BE2C (cell line): Measurements from ENCODE around the gene RBMS3.

Source experiments
- DNase-seq: peaks from one replicate; pipeline ENCODE4 v3.0.0-alpha.2; 2020
- H3K27me3 ChIP-seq: fragments of 250-450 bp; sonication (Bioruptor Pico); 2 replicates; pipeline ENCODE4 v1.5.1; 2020; ENCODE audit warnings: mild to moderate bottlenecking
- H3K36me3 ChIP-seq: fragments of 250-450 bp; sonication (Bioruptor Pico); 2 replicates; pipeline ENCODE4 v1.5.1; 2020; ENCODE audit warnings: mild to moderate bottlenecking
- H3K4me1 ChIP-seq: fragments of 250-450 bp; sonication (Bioruptor Pico); 2 replicates; pipeline ENCODE4 v1.5.1; 2020
- H3K4me3 ChIP-seq: 2 replicates; pipeline ENCODE4 v1.5.1; 2011; ENCODE audit warnings: low read depth, low read length
- H3K9me3 ChIP-seq: fragments of 250-450 bp; sonication (Bioruptor Pico); 2 replicates; pipeline ENCODE4 v1.5.1; 2020
- CTCF ChIP-seq: IDR thresholded peaks from 2 replicates; pipeline ENCODE4 v1.5.1; 2012; ENCODE audit warnings: mild to moderate bottlenecking, low read depth, low read length

The RBMS3 gene

GRCh38 chr3:29438580-29438979 is 157.7 kb downstream of the RBMS3 start:
- no peak overlapping the region for H3K4me3 ChIP-seq
- H3K36me3 ChIP-seq, result peaks cover 14% of the 10 kb centered on the region
- no peak for DNase-seq
- H3K4me1 ChIP-seq, result no peaks in the 10 kb centered on the region; the same call in 1 of the 2 replicates
- no peaks in the 10 kb centered on the region for H3K9me3 ChIP-seq
- no peaks in the 10 kb centered on the region for H3K27me3 ChIP-seq
- no peak for TF ChIP-seq CTCF

- peak; percentile 34 for DNase-seq
- H3K4me3 ChIP-seq, result peak overlapping the region; percentile 47
Measured at GRCh38 chr3:29440413-29441305, 159.8 kb downstream of the RBMS3 start.

GRCh38 chr3:29441422-29441821 is 160.6 kb downstream of the RBMS3 start:
- H3K9me3 ChIP-seq, result no peaks in the 10 kb centered on the region
- no peak overlapping the region for H3K4me3 ChIP-seq
- DNase-seq, result no peak
- H3K27me3 ChIP-seq, result no peaks in the 10 kb centered on the region
- TF ChIP-seq CTCF, result no peak
- peaks cover 5% of the 10 kb centered on the region; the same call in 1 of the 2 replicates for H3K36me3 ChIP-seq
- H3K4me1 ChIP-seq, result no peaks in the 10 kb centered on the region; the same call in 1 of the 2 replicates

More at GRCh38 chr3:29440413-29441305, 159.8 kb downstream of the RBMS3 start:
- H3K36me3 ChIP-seq, result peaks cover 5% of the 10 kb centered on the region; the same call in 1 of the 2 replicates
- no peak for TF ChIP-seq CTCF
- no peaks in the 10 kb centered on the region for H3K27me3 ChIP-seq
- no peaks in the 10 kb centered on the region for H3K9me3 ChIP-seq
- no peaks in the 10 kb centered on the region; the same call in 1 of the 2 replicates for H3K4me1 ChIP-seq

GRCh38 chr3:29447946-29448627 is 167.2 kb downstream of the RBMS3 start:
- H3K9me3 ChIP-seq, result no peaks in the 10 kb centered on the region
- peaks cover 11% of the 10 kb centered on the region for H3K4me1 ChIP-seq
- no peaks in the 10 kb centered on the region for H3K36me3 ChIP-seq
- no peak for TF ChIP-seq CTCF
- no peak overlapping the region for H3K4me3 ChIP-seq
- H3K27me3 ChIP-seq, result no peaks in the 10 kb centered on the region
- DNase-seq, result no peak

GRCh38 chr3:29451920-29452319 is 171.0 kb downstream of the RBMS3 start:
- Histone ChIP-seq H3K9me3 (no peaks in the 10 kb centered on the region), H3K27me3 (no peaks in the 10 kb centered on the region), H3K4me3 (no peak overlapping the region), H3K36me3 (no peaks in the 10 kb centered on the region), H3K4me1 (peaks cover 22% of the 10 kb centered on the region)
- TF ChIP-seq CTCF, result no peak
- DNase-seq, result no peak

- no peak for DNase-seq
- no peaks in the 10 kb centered on the region for H3K27me3 ChIP-seq
- H3K4me1 ChIP-seq, result peaks cover 22% of the 10 kb centered on the region
- no peak for TF ChIP-seq CTCF
- no peaks in the 10 kb centered on the region for H3K9me3 ChIP-seq
- no peaks in the 10 kb centered on the region for H3K36me3 ChIP-seq
- no peak overlapping the region for H3K4me3 ChIP-seq
Measured at GRCh38 chr3:29452934-29453283, 172.0 kb downstream of the RBMS3 start.
